NB4 (cell line): ENCODE measurements around the gene ATRX.
"Not testable (repeated sequence)": the region's sequence is repeated elsewhere in the genome, so short reads cannot be mapped to it uniquely, and the experiment has no call there.

ENCODE experiments used
- CTCF ChIP-seq: IDR thresholded peaks from one replicate; pipeline ENCODE4 v1.5.1; 2012; ENCODE audit warnings: low read depth, low read length
- POLR2A ChIP-seq: IDR thresholded peaks from 2 replicates; pipeline ENCODE4 v1.6.1; 2011; ENCODE audit warnings: mild to moderate bottlenecking; ENCODE audit not compliant: insufficient read length; ENCODE audit errors: extremely low read depth

GRCh38 chrX:77685683-77686082 lies 100.3 kb downstream of the ATRX start:
- not testable (repeated sequence) for TF ChIP-seq POLR2A, CTCF
